ENCODE results near the gene DMAC2.
"Not testable (repeated sequence)": the region's sequence is repeated elsewhere in the genome, so short reads cannot be mapped to it uniquely, and the experiment has no call there.

DMAC2 gene

DNA sequence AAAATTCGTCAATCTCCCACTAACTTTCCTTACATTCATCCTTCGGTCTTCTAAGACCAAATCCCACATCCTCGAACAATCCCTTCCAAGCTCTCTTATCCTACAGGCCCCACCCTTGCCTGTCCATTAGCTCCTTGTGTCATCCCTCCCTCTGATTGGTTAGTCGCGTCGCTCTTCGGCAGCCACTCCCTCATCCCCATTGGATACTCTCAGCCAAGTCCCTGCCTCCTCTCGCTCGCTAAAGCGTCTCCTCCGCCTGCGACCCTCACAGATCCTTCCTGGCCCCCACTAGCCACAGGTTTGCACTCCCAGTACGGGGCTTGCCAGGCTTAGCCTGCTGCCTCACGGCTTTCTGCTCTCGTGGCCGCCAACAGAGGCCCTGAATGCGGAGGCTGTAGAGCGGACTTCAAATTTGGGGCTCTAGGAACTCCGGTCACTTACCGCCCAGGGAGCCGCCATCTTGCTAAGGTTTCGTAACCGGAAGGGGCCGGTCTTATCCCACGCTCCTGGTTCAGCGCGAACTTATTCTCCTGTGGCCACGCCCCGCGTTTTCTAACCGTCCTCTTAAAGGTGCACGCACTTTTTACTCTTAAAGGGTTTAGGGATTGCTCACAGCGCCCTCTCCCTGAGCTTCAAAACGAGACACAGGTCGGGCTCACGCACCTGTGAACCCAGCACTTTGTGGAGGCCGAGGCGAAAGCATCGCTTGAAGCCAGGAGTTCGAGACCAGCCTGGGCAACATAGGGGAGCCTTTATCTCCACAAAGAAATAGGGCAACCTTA, at the start of gene DMAC2:
DMAC2 (minus strand) TSS at position 472 of the 782 bp plus-strand sequence; CDS start at position 459, 13 bp downstream.
- H3K36me3 ChIP-seq (ENCODE audit: control insufficient read depth, insufficient read depth, low read length) = peaks cover 14% of the 10 kb centered on the region
- H3K9ac ChIP-seq (ENCODE audit: low read depth, low read length) = peak within 1 kb of the TSS; percentile 96
- no peaks in the 10 kb centered on the region for H3K9me3 ChIP-seq (ENCODE audit: control insufficient read depth, insufficient read depth, low read length)
- H3K27ac ChIP-seq (ENCODE audit: low read depth, low read length) = peak within 1 kb of the TSS; percentile 97
- H3K4me1 ChIP-seq (ENCODE audit: control insufficient read depth, insufficient read depth, low read length) = no peaks in the 10 kb centered on the region
- no peaks in the 10 kb centered on the region for H3K27me3 ChIP-seq (ENCODE audit: control insufficient read depth, insufficient read depth, low read length)
- peak within 1 kb of the TSS; percentile 98 for H3K4me3 ChIP-seq (ENCODE audit: low read depth, low read length)

- not testable (repeated sequence) for H3K9ac ChIP-seq (ENCODE audit: low read depth, low read length); H3K4me1 ChIP-seq (ENCODE audit: control insufficient read depth, insufficient read depth, low read length); H3K36me3 ChIP-seq (ENCODE audit: control insufficient read depth, insufficient read depth, low read length); H3K27ac ChIP-seq (ENCODE audit: low read depth, low read length); H3K27me3 ChIP-seq (ENCODE audit: control insufficient read depth, insufficient read depth, low read length); H3K4me3 ChIP-seq (ENCODE audit: low read depth, low read length)
- peaks cover 51% of the 10 kb centered on the region for H3K9me3 ChIP-seq (ENCODE audit: control insufficient read depth, insufficient read depth, low read length)
Measured at GRCh38 chr19:41486953-41487352, 47.2 kb upstream of the DMAC2 start.

GRCh38 chr19:41484822-41485221, 45.1 kb upstream of the DMAC2 start:
- Histone ChIP-seq H3K27me3 (ENCODE audit: control insufficient read depth, insufficient read depth, low read length) (no peaks in the 10 kb centered on the region), H3K9me3 (ENCODE audit: control insufficient read depth, insufficient read depth, low read length) (peaks cover 72% of the 10 kb centered on the region), H3K4me3 (ENCODE audit: low read depth, low read length) (no peak overlapping the region), H3K27ac (ENCODE audit: low read depth, low read length) (no peak overlapping the region), H3K4me1 (ENCODE audit: control insufficient read depth, insufficient read depth, low read length) (no peaks in the 10 kb centered on the region), H3K9ac (ENCODE audit: low read depth, low read length) (no peak overlapping the region), H3K36me3 (ENCODE audit: control insufficient read depth, insufficient read depth, low read length) (no peaks in the 10 kb centered on the region)

DNA sequence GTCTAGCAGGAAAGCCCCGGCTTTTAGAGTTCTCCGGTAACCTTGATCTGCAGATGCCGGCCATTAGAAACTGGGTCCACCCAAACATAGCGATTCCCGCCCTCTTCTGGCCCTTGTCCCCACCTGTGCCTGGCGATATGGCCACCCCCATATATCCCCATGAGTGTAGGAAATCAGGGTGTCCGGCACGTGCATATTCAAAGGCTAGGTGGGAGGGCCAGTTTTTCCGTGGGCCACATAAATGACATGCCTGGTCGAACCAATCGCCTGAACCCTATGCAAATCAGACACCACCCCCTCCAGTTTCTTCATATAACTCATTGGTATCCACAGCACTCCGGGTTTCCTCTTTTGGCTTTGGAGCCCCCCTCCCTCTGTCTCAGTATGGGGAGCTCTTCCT, 40.6 kb upstream of the DMAC2 start:
- Histone ChIP-seq H3K4me3 (ENCODE audit: low read depth, low read length) (no peak overlapping the region), H3K27me3 (ENCODE audit: control insufficient read depth, insufficient read depth, low read length) (no peaks in the 10 kb centered on the region), H3K4me1 (ENCODE audit: control insufficient read depth, insufficient read depth, low read length) (no peaks in the 10 kb centered on the region), H3K9me3 (ENCODE audit: control insufficient read depth, insufficient read depth, low read length) (peaks cover 87% of the 10 kb centered on the region), H3K9ac (ENCODE audit: low read depth, low read length) (no peak overlapping the region), H3K27ac (ENCODE audit: low read depth, low read length) (no peak overlapping the region), H3K36me3 (ENCODE audit: control insufficient read depth, insufficient read depth, low read length) (no peaks in the 10 kb centered on the region)

DNA sequence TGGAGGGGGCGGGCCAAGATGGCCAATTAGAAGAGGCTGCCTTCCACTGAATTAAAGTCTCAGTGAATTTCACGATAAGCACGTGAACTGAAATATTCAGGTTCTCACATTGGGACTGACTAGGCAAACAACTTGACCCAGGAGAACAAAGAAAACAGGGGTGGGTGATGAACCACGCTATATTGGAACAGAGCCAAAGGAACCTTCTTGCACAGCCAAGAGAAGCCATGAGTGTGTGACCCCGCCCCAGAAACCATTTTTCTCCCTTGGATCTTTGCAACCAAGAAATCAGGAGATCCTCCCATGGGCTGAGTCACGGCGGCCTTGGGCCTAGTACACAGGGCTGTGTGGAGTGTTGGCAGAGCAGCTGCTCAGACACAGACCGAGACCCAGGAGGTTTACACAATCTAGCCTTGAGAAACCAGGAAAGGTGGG, 40.1 kb upstream of the DMAC2 start:
- Histone ChIP-seq H3K4me1 (ENCODE audit: control insufficient read depth, insufficient read depth, low read length) (no peaks in the 10 kb centered on the region), H3K9ac (ENCODE audit: low read depth, low read length) (no peak overlapping the region), H3K36me3 (ENCODE audit: control insufficient read depth, insufficient read depth, low read length) (no peaks in the 10 kb centered on the region), H3K4me3 (ENCODE audit: low read depth, low read length) (no peak overlapping the region), H3K9me3 (ENCODE audit: control insufficient read depth, insufficient read depth, low read length) (peaks cover 86% of the 10 kb centered on the region), H3K27me3 (ENCODE audit: control insufficient read depth, insufficient read depth, low read length) (no peaks in the 10 kb centered on the region), H3K27ac (ENCODE audit: low read depth, low read length) (no peak overlapping the region)

- Histone ChIP-seq H3K4me1 (ENCODE audit: control insufficient read depth, insufficient read depth, low read length) (no peaks in the 10 kb centered on the region), H3K9me3 (ENCODE audit: control insufficient read depth, insufficient read depth, low read length) (peaks cover 83% of the 10 kb centered on the region), H3K27me3 (ENCODE audit: control insufficient read depth, insufficient read depth, low read length) (no peaks in the 10 kb centered on the region), H3K9ac (ENCODE audit: low read depth, low read length) (no peak overlapping the region), H3K36me3 (ENCODE audit: control insufficient read depth, insufficient read depth, low read length) (no peaks in the 10 kb centered on the region), H3K27ac (ENCODE audit: low read depth, low read length) (no peak overlapping the region), H3K4me3 (ENCODE audit: low read depth, low read length) (no peak overlapping the region)
Measured at GRCh38 chr19:41478875-41479756, 39.4 kb upstream of the DMAC2 start.

DNA sequence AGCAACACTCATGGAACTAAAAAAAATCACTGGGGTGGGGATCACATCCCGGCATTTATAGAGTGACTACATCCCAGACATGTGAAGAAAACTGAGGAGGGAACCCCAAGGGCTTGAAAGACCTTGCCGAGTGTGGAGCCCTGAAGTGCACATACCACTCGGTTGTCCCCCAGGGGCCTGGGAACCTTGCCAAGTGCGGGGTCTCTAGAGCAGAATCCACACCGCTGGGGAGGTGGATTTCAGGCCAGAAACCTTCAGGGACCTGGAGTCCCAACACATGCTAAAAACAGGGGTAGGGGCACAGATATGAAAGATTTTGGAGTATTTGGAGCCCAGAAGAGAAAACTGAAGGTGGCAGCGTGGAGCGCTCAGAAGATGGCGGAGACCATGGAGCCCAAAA, 38.5 kb upstream of the DMAC2 start:
- Histone ChIP-seq H3K27ac (ENCODE audit: low read depth, low read length) (no peak overlapping the region), H3K9ac (ENCODE audit: low read depth, low read length) (no peak overlapping the region), H3K36me3 (ENCODE audit: control insufficient read depth, insufficient read depth, low read length) (no peaks in the 10 kb centered on the region), H3K9me3 (ENCODE audit: control insufficient read depth, insufficient read depth, low read length) (peaks cover 85% of the 10 kb centered on the region), H3K27me3 (ENCODE audit: control insufficient read depth, insufficient read depth, low read length) (no peaks in the 10 kb centered on the region), H3K4me1 (ENCODE audit: control insufficient read depth, insufficient read depth, low read length) (no peaks in the 10 kb centered on the region), H3K4me3 (ENCODE audit: low read depth, low read length) (no peak overlapping the region)

- no peaks in the 10 kb centered on the region for H3K27me3 ChIP-seq (ENCODE audit: control insufficient read depth, insufficient read depth, low read length)
- H3K4me1 ChIP-seq (ENCODE audit: control insufficient read depth, insufficient read depth, low read length) = no peaks in the 10 kb centered on the region
- H3K9ac ChIP-seq (ENCODE audit: low read depth, low read length) = no peak overlapping the region
- H3K9me3 ChIP-seq (ENCODE audit: control insufficient read depth, insufficient read depth, low read length) = peaks cover 80% of the 10 kb centered on the region
- H3K4me3 ChIP-seq (ENCODE audit: low read depth, low read length) = no peak overlapping the region
- no peaks in the 10 kb centered on the region for H3K36me3 ChIP-seq (ENCODE audit: control insufficient read depth, insufficient read depth, low read length)
- no peak overlapping the region for H3K27ac ChIP-seq (ENCODE audit: low read depth, low read length)
Measured at GRCh38 chr19:41476583-41476982, 36.9 kb upstream of the DMAC2 start.

GRCh38 chr19:41463257-41464256, 23.8 kb upstream of the DMAC2 start:
- not testable (repeated sequence) for H3K27me3 ChIP-seq (ENCODE audit: control insufficient read depth, insufficient read depth, low read length); H3K9ac ChIP-seq (ENCODE audit: low read depth, low read length); H3K4me3 ChIP-seq (ENCODE audit: low read depth, low read length); H3K4me1 ChIP-seq (ENCODE audit: control insufficient read depth, insufficient read depth, low read length); H3K36me3 ChIP-seq (ENCODE audit: control insufficient read depth, insufficient read depth, low read length); H3K27ac ChIP-seq (ENCODE audit: low read depth, low read length)
- H3K9me3 ChIP-seq (ENCODE audit: control insufficient read depth, insufficient read depth, low read length) = peaks cover 53% of the 10 kb centered on the region

DNA sequence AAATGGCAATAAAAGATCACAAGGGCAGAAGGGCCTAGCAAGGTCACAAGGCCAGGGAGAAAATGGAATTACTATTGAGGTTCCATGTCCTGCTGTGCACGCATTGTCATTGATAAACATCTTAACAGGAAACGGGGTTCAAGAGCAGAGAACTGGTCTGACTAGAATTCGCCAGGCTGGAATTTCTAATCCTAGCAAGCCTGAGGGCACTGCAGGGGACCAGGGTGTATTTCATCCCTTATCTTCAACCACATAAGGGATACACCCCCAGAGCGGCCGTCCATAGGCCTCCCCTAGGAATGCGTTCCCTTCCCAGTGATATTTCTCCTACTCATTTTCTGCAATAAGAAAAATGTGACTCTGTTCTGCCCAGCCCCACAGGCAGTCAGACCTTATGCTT, 22.8 kb upstream of the DMAC2 start:
- Histone ChIP-seq H3K27me3 (ENCODE audit: control insufficient read depth, insufficient read depth, low read length) (no peaks in the 10 kb centered on the region), H3K4me1 (ENCODE audit: control insufficient read depth, insufficient read depth, low read length) (no peaks in the 10 kb centered on the region), H3K27ac (ENCODE audit: low read depth, low read length) (no peak overlapping the region), H3K9ac (ENCODE audit: low read depth, low read length) (no peak overlapping the region), H3K36me3 (ENCODE audit: control insufficient read depth, insufficient read depth, low read length) (no peaks in the 10 kb centered on the region), H3K9me3 (ENCODE audit: control insufficient read depth, insufficient read depth, low read length) (peaks cover 48% of the 10 kb centered on the region), H3K4me3 (ENCODE audit: low read depth, low read length) (no peak overlapping the region)
